Measurements from ENCODE around the gene JAML.

DNA sequence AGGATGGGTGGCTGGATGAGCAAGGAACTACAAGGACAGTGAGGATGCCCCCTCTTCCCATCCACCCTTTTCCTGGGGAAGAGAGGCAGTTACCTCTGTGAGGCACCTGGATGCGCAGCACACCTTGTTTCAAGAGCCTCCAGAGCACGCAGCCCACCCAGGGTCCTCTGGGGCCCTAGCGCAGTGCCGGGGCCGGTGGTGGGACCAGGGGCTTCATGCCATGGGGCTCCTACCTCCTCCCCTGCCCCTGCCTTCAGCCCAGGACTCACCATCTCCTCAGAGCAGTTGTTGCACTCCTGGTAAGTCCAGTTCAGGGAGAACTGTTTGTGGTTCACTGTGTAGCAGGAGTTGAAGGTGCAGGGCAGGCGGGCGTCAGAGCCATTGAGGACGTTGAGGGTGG, 56.5 kb downstream of the JAML start:
- TF ChIP-seq JUND (IDR thresholded peaks at IDR 0.05) (no peak), POLR2AphosphoS5 (IDR thresholded peaks at IDR 0.05; ENCODE audit: low read depth, low read length) (no peak), POLR2A (IDR thresholded peaks at IDR 0.05; ENCODE audit: borderline replicate concordance, extremely low read depth, insufficient read depth, insufficient read length) (no peak)
